HG02571 (cell line): ENCODE data around the gene WFIKKN2.

Experiments used
- ATAC-seq: cut with Tn5 transposase; IDR thresholded peaks from one replicate; pipeline ENCODE4 v1.9.1; 2021; ENCODE audit warnings: mild to moderate bottlenecking, moderate library complexity; ENCODE audit not compliant: unreplicated experiment

Gene WFIKKN2

DNA sequence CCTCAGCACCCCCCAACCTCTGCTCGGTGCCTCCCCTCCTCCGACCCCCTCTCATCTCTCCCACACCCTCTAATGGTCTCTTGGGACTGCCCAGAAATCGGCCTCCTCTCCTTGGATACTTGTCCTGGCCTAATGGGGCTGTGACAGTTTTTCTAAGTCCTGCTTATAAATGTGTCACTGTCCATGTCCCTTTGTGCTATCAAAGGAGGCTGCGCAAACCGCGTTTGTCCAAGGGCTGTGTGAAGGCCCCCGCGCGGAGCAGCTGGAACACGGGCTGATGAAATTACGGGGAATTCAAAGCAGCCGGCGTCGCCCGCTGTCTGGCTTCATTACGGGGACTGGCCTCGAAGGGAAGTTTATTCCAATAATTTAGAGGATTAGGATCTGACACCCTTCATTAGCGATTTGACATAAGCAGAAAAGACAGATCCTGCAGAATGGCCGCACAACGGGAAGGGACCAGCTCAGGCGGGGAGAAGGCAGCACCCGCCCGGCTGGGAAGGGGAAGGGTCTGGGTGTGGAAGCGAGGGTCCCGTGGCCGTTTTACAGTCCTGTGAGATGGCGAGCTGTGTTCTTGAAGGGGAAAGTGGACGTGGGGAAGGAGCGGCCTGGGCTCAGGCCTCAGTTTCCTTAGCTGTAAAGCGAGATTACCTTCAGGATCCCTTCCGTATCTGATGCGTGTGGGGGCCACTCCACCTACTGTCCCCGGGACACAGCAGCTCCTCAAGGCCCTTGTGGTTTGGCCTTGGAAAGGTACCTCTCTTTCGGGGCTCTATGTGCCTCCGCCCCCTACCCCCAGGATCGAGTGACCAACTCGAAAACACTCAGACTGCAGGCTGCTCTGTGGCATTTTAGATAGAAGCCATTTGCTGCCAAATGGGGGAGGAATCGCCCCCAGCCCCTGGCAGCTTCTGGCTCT, 1.6 kb upstream of the WFIKKN2 start:
- no peak for ATAC-seq

- no peak for ATAC-seq
Measured at GRCh38 chr17:50834429-50835300, 721 bp upstream of the WFIKKN2 start.

DNA sequence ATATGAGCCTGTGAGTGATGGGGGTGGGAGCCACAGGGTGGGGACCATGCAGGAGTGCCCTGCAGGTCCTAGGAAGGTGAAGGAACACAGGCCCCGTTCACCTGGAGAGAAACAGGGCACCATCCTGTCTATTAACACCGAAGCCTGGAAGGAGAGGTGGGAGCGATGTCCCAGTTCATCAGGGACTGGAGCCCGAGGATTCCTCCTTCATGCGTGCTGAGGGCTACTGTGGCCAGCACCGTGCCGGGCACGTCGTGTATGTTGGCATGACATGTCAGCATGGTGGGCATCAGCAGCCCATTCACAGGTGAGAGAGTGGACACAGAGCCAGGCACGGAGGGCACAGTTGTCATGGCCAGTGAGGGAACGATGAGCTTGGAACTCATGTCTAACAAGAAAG, 1.4 kb downstream of the WFIKKN2 start:
- ATAC-seq = no peak

- no peak for ATAC-seq
Measured at GRCh38 chr17:50837286-50837979, 2.0 kb downstream of the WFIKKN2 start.

- ATAC-seq = no peak
Measured at GRCh38 chr17:50837980-50838954, 2.9 kb downstream of the WFIKKN2 start.

DNA sequence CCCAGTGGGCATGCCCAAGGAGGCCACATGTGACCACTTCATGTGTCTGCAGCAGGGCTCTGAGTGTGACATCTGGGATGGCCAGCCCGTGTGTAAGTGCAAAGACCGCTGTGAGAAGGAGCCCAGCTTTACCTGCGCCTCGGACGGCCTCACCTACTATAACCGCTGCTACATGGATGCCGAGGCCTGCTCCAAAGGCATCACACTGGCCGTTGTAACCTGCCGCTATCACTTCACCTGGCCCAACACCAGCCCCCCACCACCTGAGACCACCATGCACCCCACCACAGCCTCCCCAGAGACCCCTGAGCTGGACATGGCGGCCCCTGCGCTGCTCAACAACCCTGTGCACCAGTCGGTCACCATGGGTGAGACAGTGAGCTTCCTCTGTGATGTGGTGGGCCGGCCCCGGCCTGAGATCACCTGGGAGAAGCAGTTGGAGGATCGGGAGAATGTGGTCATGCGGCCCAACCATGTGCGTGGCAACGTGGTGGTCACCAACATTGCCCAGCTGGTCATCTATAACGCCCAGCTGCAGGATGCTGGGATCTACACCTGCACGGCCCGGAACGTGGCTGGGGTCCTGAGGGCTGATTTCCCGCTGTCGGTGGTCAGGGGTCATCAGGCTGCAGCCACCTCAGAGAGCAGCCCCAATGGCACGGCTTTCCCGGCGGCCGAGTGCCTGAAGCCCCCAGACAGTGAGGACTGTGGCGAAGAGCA, 4.4 kb downstream of the WFIKKN2 start:
- ATAC-seq = no peak

DNA sequence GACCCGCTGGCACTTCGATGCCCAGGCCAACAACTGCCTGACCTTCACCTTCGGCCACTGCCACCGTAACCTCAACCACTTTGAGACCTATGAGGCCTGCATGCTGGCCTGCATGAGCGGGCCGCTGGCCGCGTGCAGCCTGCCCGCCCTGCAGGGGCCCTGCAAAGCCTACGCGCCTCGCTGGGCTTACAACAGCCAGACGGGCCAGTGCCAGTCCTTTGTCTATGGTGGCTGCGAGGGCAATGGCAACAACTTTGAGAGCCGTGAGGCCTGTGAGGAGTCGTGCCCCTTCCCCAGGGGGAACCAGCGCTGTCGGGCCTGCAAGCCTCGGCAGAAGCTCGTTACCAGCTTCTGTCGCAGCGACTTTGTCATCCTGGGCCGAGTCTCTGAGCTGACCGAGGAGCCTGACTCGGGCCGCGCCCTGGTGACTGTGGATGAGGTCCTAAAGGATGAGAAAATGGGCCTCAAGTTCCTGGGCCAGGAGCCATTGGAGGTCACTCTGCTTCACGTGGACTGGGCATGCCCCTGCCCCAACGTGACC, 5.0 kb downstream of the WFIKKN2 start:
- no peak for ATAC-seq

GRCh38 chr17:50841277-50841948, 6.0 kb downstream of the WFIKKN2 start:
- no peak for ATAC-seq

DNA sequence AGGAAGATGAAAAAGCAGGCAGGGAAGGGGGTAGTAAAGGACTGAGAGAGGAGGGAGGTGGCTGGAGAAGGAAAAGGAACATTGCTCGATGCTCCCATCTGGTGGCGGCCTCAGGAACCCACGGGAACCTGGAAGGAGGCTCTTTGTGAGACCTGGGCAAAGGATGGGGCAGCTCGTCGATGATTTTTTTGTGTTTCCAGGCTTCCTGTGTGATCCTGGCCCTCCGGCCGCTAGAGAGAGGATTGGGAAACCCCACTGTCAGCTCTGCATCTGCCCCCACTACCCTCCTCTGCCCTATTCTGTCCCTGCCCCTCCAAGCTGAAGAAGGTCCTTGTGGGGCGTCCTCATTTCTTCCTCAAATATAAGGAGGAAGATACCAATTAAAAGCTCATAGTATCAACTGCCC, 6.6 kb downstream of the WFIKKN2 start:
- ATAC-seq = no peak

- ATAC-seq = no peak
Measured at GRCh38 chr17:50842506-50843149, 7.2 kb downstream of the WFIKKN2 start.

DNA sequence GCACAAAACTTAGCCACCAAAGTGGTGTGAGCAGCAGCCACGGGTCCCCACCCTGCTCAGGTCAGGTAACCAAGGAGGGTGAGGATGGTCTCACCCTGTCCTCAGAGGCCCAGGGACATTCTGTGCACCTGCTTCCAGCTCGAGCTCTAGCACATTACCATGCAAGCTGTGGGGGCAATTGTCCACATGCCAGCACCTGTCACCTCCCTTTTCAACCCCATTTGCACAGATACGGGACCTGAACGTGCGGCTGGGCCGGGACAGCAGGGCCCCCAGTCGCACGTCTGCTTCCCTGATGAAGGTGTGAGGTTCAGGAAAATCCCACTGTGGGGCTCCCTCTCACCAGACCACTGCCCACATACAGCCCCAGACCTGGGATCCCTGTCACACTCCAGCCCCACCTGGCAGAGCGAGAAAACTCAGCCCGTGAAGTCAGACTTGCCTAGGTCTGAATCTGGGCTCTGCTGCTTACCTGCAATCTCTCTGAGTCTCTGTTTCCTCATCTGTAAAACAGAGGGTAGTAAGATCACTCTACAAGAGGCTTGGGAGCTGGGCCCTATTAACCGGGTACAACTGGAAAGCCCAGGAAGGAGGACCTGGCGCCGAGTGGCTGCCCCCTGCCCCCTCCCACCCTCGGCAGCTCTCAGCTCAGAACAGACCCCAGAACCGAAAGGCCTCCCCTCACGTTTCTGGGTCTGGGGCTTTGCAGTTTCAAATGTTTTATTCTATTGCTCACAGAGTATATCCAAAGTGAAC, 7.9 kb downstream of the WFIKKN2 start:
- no peak for ATAC-seq

DNA sequence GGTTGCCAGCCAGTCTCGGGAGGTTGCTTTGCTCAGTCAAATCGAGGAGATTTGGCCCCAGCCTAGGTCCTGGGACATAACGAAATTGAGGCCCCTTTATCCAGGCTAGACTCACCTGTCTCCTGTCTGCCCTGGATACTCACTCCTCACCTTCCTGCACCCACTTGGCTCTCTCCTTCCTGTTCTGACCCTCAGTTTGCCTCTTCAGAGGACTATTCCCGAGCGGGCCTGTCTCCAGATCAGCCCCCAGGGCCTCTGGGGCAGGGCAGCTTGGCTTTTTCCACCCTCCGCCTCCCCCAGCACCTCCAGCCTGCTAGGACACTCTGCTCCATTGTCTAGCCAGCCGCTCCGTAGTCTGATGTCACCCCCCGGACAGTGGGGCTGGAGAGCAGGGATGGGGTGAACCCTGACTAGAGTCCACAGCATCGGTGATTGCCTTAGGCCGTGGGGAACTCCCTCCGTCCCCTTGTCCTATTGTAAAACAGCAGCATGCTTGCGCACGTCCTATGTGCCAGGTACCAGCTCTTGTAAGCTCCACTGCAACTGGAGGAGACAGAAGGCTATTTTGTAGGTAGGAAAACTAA, 8.8 kb downstream of the WFIKKN2 start:
- ATAC-seq = no peak

DNA sequence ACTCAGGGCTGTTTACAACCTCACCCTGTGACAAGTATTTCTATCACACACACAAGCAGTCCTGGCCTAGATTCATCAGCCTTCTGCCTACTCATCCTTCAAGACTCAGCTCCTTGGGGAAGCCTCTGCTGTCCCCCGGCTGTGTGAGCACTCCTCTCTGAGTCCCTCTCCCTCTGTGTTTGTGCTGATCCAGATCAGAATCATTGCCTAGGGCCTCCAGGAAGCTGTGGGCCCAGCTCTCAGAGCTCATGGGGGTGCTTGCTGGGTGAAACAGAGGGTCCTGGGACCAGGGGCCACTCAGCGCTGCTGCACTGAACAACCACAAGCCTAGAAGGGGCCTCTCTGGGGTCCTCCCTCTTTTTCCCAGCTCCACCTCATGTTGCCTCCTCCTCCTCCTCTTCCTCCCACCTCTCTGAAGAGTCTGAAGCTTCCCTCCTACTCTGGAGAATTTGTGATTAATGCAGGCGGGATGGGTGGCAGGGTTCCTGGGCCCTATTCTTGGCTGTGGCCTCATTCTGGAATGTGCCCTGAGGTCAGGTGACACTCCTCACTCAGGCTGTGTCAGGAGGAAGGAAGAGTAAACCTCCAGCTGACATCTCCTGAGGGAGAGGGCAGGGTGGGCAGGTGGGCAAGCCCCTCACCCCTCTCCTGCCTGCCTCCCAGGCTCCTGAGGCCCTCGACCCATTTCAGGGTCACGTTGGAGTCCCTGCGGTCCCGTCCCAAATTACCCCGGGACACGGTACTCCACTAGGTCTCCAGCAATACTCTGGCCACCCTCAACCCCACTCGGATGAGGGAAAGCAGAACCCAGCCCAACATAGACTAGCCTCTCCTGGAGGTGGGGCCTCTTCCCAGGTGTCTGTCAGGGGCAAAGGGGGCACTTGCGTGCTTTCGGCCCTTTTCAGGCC, 10.1 kb downstream of the WFIKKN2 start:
- no peak for ATAC-seq

DNA sequence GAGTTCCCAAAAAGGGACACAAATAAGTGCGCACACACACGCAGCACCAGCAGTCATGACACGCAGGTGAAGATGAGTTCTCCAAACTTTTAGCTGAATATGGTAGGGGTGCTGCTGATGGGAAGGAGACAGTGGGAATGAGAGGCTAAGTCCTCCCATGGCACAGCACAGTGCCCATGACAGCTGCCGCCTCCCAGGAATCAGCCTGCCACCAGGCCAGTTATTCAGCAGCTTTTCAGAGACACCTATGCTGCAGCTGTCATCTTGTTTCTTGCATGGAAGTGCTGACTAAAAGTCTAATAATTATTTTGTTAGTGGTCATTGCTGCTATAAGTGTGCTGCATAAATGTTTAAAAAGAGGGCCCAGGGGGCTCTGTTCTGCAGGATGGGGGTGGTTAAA, 12.2 kb downstream of the WFIKKN2 start:
- no peak for ATAC-seq

GRCh38 chr17:50848039-50848438, 12.7 kb downstream of the WFIKKN2 start:
- no peak for ATAC-seq

GRCh38 chr17:50848711-50849110, 13.3 kb downstream of the WFIKKN2 start:
- no peak for ATAC-seq
